ENCODE results near the gene MTUS2. TPM values are rescaled to one million over a fixed set of nuclear protein-coding genes. Genes with fewer than 3 reads are reported as not detected.

The MTUS2 gene
- total and polyA plus RNA-seq, 2 of the 8 experiments (the other 6 are each of a cell fraction or from before 2014, with no cell fraction given) = 0.18 to 0.80 TPM

GRCh38 chr13:28865149-28865744, 45.1 kb downstream of the MTUS2 start:
- Histone ChIP-seq H3K9me3 (ENCODE audit: insufficient read depth in 2 of 2, low read depth in 1 of 2, low read length in 1 of 2) (no peaks in the 10 kb centered on the region), H3K79me1 (ENCODE audit: low read depth, low read length) (no peaks in the 10 kb centered on the region), H3K27me3 (replicated peaks in 1 of 4; ENCODE audit: control insufficient read depth in 3 of 4, extremely low read depth in 1 of 4, insufficient read depth in 3 of 4, low read length in 3 of 4) (no peaks in the 10 kb centered on the region), H2AFZ (ENCODE audit: low read length) (no peak overlapping the region), H2AK5ac (ENCODE audit: low read depth, low read length) (no peak overlapping the region), H2BK5ac (ENCODE audit: low read depth, low read length) (no peak overlapping the region), H3K9ac (replicated peaks in 1 of 4; ENCODE audit: extremely low read depth in 1 of 4, low read depth in 3 of 4, low read length in 3 of 4) (no peak overlapping the region), H4K5ac (ENCODE audit: insufficient read length, low read depth, low read length) (no peak overlapping the region), H3K4me2 (ENCODE audit: insufficient read depth in 1 of 2, low read depth in 2 of 2, low read length in 2 of 2) (no peak overlapping the region), H3K23me2 (ENCODE audit: low read depth, low read length) (no peaks in the 10 kb centered on the region), H3K4me3 (ENCODE audit: extremely low read depth in 1 of 4, insufficient read depth in 2 of 4, low read depth in 3 of 4, low read length in 4 of 4) (no peak overlapping the region), H4K20me1 (replicated peaks in 1 of 2; ENCODE audit: control insufficient read depth in 1 of 2, insufficient read depth in 2 of 2, low read length in 2 of 2) (no peaks in the 10 kb centered on the region), H3K4me1 (replicated peaks in 1 of 4; ENCODE audit: control insufficient read depth in 3 of 4, insufficient read depth in 4 of 4, low read length in 3 of 4) (no peaks in the 10 kb centered on the region), H3K27ac (ENCODE audit: low read depth, low read length) (no peak overlapping the region), H4K8ac (ENCODE audit: extremely low read depth, insufficient read depth, low read length) (no peak overlapping the region), H3K36me3 (ENCODE audit: control insufficient read depth in 2 of 4, insufficient read depth in 4 of 4, low read length in 3 of 4) (no peaks in the 10 kb centered on the region), H4K91ac (replicated peaks; ENCODE audit: insufficient read length, low read length) (no peak overlapping the region), H3K14ac (ENCODE audit: insufficient read length) (no peak overlapping the region), H2BK120ac (replicated peaks; ENCODE audit: low read depth, low read length) (no peak overlapping the region), H3K4ac (replicated peaks; ENCODE audit: insufficient read length, low read depth, low read length) (no peak overlapping the region), H3K18ac (ENCODE audit: extremely low read depth, low read length) (no peak overlapping the region), H2BK12ac (ENCODE audit: low read depth, low read length) (no peak overlapping the region), H3K23ac (ENCODE audit: insufficient read length) (no peak overlapping the region), H2BK15ac (ENCODE audit: low read length) (no peak overlapping the region), H3K56ac (replicated peaks; ENCODE audit: insufficient read length, low read depth, low read length) (no peak overlapping the region), H3K79me2 (ENCODE audit: control insufficient read depth in 1 of 2, insufficient read depth in 2 of 2, low read length in 2 of 2) (no peaks in the 10 kb centered on the region), H2BK20ac (ENCODE audit: low read length) (no peak overlapping the region)
- CTCF ChIA-PET (ENCODE audit: partially characterized antibody) = interaction anchor here (2.9 kb wide), 2 partner anchors 11 to 497 kb away, joined by 8 to 9 read pairs; no protein-coding TSS in a partner anchor
- WGBS, 2 experiments (ENCODE audit: extremely low coverage in 1 of 2, insufficient coverage in 1 of 2, insufficient read length in 1 of 2, insufficient replicate concordance in 2 of 2, low coverage in 1 of 2, low lambda C conversion rate in 2 of 2, missing lambda C conversion rate in 1 of 2) = 86% methylated on average over 5 of the region's 5 CpGs; no CpG with 5 or more reads in 1 of the 2 experiments
- POLR2A ChIA-PET (ENCODE audit: partially characterized antibody) = no interaction called here
- DNase-seq (ENCODE audit: low read depth in 1 of 2, low spot score in 2 of 2) (no peak), FAIRE-seq (no peak)
- TF ChIP-seq, protein P1, sequence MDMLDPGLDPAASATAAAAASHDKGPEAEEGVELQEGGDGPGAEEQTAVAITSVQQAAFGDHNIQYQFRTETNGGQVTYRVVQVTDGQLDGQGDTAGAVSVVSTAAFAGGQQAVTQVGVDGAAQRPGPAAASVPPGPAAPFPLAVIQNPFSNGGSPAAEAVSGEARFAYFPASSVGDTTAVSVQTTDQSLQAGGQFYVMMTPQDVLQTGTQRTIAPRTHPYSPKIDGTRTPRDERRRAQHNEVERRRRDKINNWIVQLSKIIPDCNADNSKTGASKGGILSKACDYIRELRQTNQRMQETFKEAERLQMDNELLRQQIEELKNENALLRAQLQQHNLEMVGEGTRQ (IDR thresholded peaks at IDR 0.05; ENCODE audit: low read length) = no peak
- TF ChIP-seq NRF1 (IDR thresholded peaks at IDR 0.05; ENCODE audit: low read depth, low read length) (no peak), RAD21 (IDR thresholded peaks at IDR 0.05 in 1 of 2, conservative IDR thresholded peaks at IDR 0.05 in 1 of 2; ENCODE audit: low read depth in 2 of 2, low read length in 2 of 2) (no peak), HDAC2 (IDR thresholded peaks at IDR 0.05; ENCODE audit: borderline replicate concordance in 1 of 2, low read depth in 2 of 2, low read length in 2 of 2) (no peak), CHD1 (IDR thresholded peaks at IDR 0.05; ENCODE audit: low read depth, low read length) (no peak), BCL11A (IDR thresholded peaks at IDR 0.05; ENCODE audit: low read depth in 2 of 2, low read length in 2 of 2) (no peak), E2F6 (IDR thresholded peaks at IDR 0.05) (no peak), JUN (IDR thresholded peaks at IDR 0.05; ENCODE audit: low read depth, low read length) (no peak)
